ENCODE results near the gene GNAO1. TPM values are rescaled to one million over a fixed set of nuclear protein-coding genes. Genes with fewer than 3 reads are reported as not detected.

GNAO1 gene
- total and polyA plus RNA-seq, 2 of the 13 experiments (the other 11 are each of a cell fraction or from before 2014, with no cell fraction given) = not detected

DNA sequence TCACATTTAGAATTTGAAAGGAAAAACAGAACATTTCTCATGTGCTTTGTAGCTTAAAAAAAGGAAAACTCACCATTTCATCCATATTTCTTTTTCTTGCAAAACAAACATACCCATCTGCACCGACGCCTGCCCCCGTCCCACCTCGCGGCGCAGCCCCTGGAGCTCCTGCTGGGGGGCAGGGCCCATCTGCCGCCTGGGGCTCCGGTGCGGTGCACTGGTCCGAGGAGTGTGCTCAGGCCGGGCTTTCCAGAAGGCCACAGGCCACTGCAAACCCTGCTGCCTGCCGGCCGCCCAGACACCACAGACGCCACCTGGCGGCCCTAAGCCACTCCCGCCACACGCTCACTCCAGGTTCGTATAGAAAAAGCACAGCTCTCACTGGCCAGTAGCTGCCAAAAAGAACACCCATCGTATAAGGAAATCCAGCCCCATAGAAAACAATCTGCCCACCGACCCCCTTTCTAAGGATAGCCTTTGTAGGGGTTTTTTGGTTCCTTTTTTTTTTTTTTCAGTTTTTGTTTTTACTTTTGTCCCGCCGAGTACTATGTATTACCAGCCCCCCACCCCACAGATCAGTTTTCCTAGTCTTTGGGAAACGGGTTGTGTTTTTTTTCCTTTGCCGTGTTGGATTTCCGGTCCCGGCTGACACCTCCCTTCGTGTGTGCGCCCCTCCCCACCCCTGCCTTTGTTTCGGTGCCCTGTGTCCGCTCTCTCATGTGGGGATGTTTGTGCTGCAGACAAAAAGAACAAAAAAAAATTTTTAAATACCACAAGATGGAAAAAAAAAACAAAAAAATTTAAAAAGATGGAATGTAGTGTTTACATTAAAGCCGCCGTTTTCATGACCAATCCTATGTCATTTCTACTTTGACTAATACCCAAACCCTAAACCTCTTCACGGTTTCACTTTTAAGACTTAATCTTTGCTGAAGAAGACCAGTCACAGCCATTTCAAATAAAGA lies 165.3 kb downstream of the GNAO1 start (continued):
- TF ChIP-seq MBD4 (IDR thresholded peaks at IDR 0.05; ENCODE audit: borderline replicate concordance, low read length) (no peak), ZNF138 (CRISPR knock-in tag; IDR thresholded peaks at IDR 0.05; ENCODE audit: low read depth) (no peak), AGO1 (IDR thresholded peaks at IDR 0.05; ENCODE audit: low read depth, low read length, poor library complexity, severe bottlenecking) (peak; percentile 75), MAFF (IDR thresholded peaks at IDR 0.05; ENCODE audit: low read depth, low read length) (no peak), SKI (IDR thresholded peaks at IDR 0.05; ENCODE audit: partially characterized antibody) (peak; percentile 72), NFKB2 (CRISPR knock-in tag; IDR thresholded peaks at IDR 0.05; ENCODE audit: borderline replicate concordance) (peak; percentile 88; the same call in 1 of the 2 replicates), RFXAP (CRISPR knock-in tag; IDR thresholded peaks at IDR 0.05; ENCODE audit: borderline replicate concordance) (peak; percentile 52; the same call in 1 of the 2 replicates), YEATS4 (CRISPR knock-in tag; IDR thresholded peaks at IDR 0.05; ENCODE audit: borderline replicate concordance) (peak; percentile 85), TBX3 (IDR thresholded peaks at IDR 0.05; ENCODE audit: borderline replicate concordance) (no peak), ZZZ3 (CRISPR knock-in tag; IDR thresholded peaks at IDR 0.05; ENCODE audit: borderline replicate concordance) (peak; percentile 73; the same call in 1 of the 2 replicates), ZNF335 (CRISPR knock-in tag; IDR thresholded peaks at IDR 0.05) (peak; percentile 87), EZH2 (conservative IDR thresholded peaks at IDR 0.05; ENCODE audit: low read depth, low read length) (no peak)
- TF ChIP-seq, protein P1, sequence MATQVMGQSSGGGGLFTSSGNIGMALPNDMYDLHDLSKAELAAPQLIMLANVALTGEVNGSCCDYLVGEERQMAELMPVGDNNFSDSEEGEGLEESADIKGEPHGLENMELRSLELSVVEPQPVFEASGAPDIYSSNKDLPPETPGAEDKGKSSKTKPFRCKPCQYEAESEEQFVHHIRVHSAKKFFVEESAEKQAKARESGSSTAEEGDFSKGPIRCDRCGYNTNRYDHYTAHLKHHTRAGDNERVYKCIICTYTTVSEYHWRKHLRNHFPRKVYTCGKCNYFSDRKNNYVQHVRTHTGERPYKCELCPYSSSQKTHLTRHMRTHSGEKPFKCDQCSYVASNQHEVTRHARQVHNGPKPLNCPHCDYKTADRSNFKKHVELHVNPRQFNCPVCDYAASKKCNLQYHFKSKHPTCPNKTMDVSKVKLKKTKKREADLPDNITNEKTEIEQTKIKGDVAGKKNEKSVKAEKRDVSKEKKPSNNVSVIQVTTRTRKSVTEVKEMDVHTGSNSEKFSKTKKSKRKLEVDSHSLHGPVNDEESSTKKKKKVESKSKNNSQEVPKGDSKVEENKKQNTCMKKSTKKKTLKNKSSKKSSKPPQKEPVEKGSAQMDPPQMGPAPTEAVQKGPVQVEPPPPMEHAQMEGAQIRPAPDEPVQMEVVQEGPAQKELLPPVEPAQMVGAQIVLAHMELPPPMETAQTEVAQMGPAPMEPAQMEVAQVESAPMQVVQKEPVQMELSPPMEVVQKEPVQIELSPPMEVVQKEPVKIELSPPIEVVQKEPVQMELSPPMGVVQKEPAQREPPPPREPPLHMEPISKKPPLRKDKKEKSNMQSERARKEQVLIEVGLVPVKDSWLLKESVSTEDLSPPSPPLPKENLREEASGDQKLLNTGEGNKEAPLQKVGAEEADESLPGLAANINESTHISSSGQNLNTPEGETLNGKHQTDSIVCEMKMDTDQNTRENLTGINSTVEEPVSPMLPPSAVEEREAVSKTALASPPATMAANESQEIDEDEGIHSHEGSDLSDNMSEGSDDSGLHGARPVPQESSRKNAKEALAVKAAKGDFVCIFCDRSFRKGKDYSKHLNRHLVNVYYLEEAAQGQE (IDR thresholded peaks at IDR 0.05; ENCODE audit: borderline replicate concordance in 1 of 2, low read depth in 1 of 2, low read length in 2 of 2) = no peak
- TF ChIP-seq, protein P2, sequence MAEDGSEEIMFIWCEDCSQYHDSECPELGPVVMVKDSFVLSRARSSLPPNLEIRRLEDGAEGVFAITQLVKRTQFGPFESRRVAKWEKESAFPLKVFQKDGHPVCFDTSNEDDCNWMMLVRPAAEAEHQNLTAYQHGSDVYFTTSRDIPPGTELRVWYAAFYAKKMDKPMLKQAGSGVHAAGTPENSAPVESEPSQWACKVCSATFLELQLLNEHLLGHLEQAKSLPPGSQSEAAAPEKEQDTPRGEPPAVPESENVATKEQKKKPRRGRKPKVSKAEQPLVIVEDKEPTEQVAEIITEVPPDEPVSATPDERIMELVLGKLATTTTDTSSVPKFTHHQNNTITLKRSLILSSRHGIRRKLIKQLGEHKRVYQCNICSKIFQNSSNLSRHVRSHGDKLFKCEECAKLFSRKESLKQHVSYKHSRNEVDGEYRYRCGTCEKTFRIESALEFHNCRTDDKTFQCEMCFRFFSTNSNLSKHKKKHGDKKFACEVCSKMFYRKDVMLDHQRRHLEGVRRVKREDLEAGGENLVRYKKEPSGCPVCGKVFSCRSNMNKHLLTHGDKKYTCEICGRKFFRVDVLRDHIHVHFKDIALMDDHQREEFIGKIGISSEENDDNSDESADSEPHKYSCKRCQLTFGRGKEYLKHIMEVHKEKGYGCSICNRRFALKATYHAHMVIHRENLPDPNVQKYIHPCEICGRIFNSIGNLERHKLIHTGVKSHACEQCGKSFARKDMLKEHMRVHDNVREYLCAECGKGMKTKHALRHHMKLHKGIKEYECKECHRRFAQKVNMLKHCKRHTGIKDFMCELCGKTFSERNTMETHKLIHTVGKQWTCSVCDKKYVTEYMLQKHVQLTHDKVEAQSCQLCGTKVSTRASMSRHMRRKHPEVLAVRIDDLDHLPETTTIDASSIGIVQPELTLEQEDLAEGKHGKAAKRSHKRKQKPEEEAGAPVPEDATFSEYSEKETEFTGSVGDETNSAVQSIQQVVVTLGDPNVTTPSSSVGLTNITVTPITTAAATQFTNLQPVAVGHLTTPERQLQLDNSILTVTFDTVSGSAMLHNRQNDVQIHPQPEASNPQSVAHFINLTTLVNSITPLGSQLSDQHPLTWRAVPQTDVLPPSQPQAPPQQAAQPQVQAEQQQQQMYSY (CRISPR knock-in tag; IDR thresholded peaks at IDR 0.05) = peak; percentile 99
- TF ChIP-seq, protein P3, sequence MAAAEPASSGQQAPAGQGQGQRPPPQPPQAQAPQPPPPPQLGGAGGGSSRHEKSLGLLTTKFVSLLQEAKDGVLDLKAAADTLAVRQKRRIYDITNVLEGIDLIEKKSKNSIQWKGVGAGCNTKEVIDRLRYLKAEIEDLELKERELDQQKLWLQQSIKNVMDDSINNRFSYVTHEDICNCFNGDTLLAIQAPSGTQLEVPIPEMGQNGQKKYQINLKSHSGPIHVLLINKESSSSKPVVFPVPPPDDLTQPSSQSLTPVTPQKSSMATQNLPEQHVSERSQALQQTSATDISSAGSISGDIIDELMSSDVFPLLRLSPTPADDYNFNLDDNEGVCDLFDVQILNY (CRISPR knock-in tag; conservative IDR thresholded peaks at IDR 0.05) = peak; percentile 60
- TF ChIP-seq, protein P4, sequence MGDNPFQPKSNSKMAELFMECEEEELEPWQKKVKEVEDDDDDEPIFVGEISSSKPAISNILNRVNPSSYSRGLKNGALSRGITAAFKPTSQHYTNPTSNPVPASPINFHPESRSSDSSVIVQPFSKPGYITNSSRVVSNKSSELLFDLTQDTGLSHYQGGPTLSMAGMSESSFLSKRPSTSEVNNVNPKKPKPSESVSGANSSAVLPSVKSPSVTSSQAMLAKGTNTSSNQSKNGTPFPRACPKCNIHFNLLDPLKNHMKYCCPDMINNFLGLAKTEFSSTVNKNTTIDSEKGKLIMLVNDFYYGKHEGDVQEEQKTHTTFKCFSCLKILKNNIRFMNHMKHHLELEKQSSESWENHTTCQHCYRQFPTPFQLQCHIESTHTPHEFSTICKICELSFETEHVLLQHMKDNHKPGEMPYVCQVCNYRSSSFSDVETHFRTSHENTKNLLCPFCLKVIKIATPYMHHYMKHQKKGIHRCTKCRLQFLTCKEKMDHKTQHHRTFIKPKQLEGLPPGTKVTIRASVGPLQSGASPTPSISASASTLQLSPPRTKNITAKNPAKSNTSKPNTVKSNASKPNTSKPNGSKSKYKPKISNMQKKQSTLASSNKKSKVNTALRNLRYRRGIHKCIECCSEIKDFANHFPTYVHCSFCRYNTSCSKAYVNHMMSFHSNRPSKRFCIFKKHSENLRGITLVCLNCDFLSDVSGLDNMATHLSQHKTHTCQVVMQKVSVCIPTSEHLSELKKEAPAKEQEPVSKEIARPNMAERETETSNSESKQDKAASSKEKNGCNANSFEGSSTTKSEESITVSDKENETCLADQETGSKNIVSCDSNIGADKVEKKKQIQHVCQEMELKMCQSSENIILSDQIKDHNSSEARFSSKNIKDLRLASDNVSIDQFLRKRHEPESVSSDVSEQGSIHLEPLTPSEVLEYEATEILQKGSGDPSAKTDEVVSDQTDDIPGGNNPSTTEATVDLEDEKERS (CRISPR knock-in tag; IDR thresholded peaks at IDR 0.05) = peak; percentile 72; the same call in 1 of the 2 replicates

All from HepG2 (cell line).